TTC549 (cell line): ENCODE data around the gene DDR1.
"Not testable (repeated sequence)": the region's sequence is repeated elsewhere in the genome, so short reads cannot be mapped to it uniquely, and the experiment has no call there.

Experiments used
- FAIRE-seq: peaks from 2 replicates; lab custom pipeline; 2012; peaks lifted over from hg19 to GRCh38; lab: Jason Lieb, UNC

Gene DDR1

DNA sequence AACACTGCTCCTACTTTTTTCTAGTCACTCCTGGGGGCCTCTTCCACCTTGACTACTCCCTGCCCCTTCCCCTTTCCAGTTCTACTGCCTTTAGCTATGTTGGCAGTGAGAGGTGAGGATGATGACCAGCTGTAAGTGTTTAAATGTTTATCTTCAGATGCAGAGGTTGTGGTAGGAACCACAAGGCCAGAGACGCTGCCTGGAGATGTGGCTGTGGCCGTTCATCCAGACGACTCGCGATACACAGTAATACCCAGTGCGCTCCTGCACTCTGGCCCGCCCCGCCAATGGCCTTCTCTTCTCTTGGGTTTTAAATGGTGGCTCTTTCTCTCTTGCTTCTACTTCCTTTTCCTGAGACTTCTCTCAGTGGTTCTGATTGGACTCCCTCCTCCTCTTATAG is 34.4 kb downstream of the DDR1 start:
- FAIRE-seq: no peak

DNA sequence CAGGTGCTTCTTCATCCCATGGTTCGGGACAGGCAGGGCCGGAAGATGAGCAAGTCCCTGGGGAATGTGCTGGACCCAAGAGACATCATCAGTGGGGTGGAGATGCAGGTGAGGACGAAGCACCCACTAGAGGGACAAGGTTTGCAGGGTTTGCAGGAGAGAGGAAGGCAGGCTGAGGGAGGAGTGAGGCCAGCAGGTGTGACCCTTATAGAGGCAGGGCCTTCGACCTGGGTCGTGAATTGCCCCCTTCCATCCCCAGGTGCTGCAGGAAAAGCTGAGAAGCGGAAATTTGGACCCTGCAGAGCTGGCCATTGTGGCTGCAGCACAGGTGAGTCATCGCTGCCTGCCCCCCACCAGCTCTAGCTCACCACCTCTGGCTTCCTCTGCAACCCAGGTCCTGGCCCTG is 38.1 kb downstream of the DDR1 start:
- FAIRE-seq: no peak

DNA sequence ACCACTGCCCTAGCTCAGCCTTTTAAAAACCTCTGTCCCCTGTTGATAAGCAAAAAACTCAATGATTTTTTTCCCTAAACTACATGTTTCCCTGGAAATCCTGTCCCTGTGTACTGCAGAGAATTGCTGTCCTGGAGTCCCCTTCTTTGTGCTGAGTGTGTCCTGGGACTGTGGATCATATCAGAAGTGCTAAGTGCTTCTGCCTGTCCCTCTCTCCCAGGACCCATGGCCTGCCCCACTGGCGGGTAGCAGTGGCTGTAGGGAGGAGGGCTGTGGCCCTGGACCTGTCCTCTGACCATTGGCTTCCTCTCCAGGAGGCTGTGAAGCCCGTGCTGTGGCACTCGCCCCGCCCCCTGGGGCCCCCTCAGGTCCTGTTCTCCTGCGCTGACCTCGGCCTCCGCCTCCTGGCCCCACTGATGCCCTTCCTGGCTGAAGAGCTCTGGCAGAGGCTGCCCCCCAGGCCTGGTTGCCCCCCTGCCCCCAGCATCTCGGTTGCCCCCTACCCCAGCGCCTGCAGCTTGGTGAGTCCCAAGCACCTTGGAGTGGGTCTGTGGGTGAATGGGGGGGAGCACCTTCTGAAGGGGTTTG is 39.8 kb downstream of the DDR1 start:
- not testable (repeated sequence) for FAIRE-seq

DNA sequence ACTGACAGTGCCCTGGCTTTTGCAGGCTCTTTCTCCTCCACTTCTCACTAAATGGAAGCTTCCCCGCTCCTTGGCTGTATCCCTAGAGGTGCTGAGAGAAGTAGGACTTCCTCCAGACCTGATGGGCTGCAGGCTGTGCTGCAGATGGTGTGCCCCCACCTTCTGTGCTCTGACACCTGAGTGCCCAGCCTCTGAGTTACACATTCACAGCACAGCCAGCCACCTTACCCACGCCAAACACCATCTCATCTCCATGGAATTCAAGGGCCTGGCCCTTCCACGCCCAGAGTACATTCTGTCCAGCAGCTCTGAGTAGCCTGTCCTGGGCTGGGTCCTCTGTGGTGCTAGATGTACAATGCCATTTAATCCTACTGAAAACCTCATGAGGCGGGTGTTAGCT is 42.3 kb downstream of the DDR1 start:
- no peak for FAIRE-seq

DNA sequence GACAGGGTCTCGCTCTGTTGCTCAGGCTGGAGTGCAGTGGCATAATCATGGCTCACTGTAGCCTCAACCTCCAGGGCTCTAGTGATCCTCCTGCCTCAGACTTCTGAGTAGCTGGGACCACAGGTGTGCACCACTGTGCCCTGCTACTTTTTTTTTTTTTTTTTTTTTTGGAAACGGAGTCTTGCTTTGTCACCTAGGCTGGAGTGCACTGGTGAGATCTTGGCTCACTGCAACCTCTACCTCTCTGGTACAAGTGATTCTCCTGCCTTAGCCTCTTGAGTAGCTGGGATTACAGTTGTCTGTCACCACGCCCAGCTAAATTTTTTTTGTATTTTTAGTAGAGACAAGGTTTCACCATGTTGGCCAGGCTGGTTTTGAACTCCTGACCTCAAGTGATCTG is 42.8 kb downstream of the DDR1 start:
- FAIRE-seq: not testable (repeated sequence)

DNA sequence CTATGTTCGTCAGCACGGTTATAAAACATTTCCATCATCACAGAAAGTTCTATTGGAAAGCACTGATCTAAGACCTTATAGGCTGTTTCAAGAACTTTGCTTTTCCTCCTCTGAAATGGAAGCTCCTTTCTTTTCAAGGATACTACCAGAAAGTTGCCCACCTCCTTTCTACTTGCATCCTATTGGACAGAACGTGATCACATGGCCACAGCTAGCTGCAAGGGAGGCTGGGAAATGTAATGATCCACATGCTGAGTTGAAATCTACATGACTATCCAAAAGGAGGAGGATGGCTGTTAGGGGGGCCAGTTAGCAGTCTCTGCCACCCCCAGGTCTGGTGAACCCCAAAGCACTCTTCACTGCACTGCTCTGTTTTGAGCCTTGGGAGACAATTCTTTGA is 44.4 kb downstream of the DDR1 start:
- no peak for FAIRE-seq

DNA sequence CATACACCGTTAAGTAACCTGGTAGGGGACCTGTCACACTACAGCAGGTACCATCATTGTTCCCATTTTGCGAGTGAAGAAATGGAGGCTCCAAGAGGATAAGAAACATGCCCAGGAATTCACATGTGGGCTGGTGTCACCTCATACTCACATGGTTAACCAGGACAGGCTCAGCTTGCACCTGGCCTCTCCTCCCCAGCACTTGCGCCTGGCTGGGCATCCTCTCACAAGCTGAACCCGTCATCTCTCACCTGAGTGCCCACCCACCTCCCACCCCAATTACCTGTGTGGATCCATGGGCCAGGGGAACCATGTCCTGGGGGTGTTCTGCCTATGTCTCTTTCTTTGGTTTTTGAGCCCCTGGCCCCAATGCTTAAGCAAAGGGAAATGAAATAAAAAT is 46.2 kb downstream of the DDR1 start:
- no peak for FAIRE-seq

DNA sequence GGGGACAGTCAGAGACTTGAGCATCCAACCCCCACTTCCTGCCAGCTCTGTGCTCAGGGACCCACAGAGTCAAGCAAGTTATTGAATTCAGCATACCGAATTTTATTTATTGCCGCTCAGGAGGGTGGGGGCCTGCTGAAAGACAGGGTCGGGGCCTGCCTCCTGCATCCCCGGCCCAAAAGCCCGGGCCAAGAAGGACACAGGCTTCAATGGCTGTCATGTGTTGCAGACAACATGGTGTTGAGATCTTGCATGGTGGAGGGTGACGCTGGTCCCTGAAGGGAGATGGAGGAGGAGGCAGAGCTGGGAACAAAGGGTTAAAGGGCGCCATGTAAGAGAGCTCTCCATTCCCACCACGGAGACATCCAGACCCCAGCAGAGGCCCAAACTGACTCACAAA is 47.0 kb downstream of the DDR1 start:
- no peak for FAIRE-seq

DNA sequence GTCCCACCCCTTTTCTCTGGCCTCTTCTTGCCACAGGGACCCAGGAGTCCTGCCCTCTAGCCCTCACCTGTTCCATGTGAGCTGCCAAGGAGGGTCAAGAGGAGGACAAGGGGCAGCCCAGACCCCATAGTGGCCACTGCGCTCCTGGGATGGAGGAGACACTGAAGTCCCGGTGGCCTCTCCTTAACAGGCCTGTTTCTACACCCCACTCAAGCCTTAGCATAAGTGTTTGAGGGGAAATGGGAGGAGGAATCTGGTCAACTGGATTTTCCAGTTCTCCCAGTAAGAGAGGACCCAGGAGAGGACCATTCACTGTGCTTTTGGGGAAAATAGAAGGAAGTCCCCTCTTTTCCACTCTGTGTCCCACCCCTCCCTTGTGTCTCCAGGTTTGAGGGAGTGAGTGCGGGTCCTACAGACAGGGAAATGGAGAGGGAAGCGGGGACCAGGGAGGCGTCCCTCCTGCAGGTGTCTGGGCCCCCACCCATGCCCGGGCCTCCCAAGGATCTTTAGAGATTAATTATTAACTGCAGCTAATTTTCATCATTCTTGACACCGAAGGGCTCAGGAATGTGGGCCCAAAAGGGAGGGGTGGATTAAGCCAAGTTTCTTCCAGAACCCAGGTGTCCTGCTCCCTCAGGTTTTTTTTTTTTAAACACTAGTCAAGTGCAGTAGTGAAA is 47.8 kb downstream of the DDR1 start, which contains the start of gene SFTA2:
Gene SFTA2 (minus strand): TSS at position 202 of the 677 bp plus-strand sequence. CDS start 74 bp downstream, at position 128.
- no peak for FAIRE-seq

DNA sequence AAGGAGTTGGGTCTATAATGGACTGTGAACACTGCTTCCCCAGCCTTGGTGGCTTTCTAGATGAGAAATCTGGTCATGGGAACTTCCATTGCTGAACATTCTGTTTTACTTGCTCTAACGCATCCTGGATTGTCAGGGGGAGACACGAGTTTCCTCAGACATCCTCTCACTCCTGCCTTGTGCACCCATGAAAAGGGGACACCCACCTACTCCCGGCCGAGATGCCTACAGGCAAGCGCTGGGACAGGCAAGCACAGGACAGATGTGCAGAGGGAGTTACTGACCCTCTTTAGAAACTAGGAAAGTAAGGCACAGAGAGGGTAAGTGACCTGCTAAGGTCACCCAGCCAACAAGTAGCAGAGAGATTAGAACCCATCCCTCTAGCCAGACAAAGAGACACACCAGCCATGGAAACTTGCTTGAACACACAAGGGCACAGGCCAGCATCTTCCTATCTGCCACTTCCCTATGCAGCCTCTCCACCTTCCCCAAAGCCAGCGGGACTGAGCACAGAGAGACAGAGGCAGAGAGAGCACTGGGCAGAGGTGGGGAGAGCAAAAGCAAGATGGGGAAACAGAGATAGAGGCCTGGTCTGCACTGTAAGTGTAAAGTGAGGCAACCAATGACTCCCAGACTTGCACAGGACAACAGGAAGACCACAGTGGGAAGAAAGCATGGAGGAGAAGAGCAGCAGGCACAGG is 48.5 kb downstream of the DDR1 start:
- no peak for FAIRE-seq

DNA sequence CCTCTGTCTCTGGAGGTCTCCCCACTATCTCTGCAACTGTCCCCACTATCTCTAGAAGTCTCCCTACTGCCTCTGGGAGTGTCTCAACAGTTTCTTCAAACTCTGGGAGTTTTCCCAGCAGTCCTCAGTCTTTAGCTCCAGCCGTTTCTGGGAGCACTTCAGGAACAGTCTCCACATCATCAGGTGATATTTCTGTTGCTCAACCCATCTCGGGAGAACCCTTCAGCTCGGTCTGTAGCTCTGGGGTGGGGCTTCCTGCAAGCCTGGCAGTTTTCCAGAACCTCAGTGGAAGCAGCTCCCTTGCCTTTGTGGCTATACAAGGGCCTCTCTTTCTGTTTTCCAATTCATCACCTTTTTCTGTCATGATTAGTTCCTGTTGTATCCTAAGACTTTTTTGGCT is 50.7 kb downstream of the DDR1 start:
- no peak for FAIRE-seq

DNA sequence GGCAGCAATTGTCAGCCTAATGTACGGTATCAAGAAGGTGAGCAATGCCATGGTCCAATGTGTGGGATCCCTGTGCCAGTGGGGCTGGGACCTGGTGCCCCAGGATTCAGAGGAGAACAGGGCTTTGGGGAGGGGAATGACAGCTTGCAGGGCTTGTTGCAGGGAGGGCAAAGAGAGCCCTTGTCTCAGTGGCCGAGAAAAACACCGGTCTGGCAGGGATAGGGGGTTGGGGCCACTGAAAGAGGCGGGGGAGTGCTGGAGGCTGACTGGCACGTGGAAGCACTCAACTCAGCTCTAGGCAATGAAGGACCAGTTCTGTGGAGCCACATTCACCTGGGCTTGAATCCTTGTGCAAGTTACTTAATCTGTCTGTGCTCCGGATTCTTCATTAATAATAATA is 52.9 kb downstream of the DDR1 start:
- no peak for FAIRE-seq

DNA sequence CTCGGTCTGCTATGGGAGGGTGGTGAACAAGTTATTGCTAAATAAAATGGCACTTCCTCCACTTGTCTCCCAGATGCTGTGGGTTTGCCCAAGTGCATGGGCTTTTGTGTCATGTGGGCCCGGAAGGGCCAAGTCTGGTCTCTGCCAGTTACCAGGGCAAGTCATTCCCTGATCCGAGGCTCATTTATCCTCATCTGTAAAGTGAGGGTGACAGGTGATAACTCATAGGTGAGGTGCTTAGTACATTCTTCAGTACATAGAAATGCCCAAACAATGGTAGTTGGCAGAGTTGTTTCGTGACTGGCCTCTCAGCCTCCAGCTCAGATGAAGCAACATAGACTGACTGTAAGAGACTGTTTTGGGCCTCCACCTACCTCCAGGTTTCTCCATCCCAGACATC is 54.4 kb downstream of the DDR1 start:
- no peak for FAIRE-seq

DNA sequence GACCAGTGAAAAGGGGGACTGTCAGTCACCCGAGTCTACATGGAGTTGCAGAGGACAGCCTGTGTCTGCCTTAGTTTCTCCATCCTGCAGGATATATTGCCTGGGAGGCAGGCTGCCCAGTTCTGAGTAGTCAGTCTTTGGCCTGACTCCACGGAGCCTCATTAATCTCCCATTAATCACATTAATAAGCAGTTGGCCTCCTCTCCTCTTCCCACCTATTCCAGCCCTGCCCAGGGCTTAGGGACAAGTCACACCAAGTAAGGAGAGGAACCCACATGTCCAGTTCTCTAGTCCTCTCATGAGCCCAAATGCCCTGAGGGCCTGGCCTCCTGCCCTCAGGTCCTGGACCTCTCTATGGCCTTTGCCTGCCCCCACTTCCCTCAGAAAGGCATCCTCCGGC is 55.2 kb downstream of the DDR1 start:
- FAIRE-seq: no peak

DNA sequence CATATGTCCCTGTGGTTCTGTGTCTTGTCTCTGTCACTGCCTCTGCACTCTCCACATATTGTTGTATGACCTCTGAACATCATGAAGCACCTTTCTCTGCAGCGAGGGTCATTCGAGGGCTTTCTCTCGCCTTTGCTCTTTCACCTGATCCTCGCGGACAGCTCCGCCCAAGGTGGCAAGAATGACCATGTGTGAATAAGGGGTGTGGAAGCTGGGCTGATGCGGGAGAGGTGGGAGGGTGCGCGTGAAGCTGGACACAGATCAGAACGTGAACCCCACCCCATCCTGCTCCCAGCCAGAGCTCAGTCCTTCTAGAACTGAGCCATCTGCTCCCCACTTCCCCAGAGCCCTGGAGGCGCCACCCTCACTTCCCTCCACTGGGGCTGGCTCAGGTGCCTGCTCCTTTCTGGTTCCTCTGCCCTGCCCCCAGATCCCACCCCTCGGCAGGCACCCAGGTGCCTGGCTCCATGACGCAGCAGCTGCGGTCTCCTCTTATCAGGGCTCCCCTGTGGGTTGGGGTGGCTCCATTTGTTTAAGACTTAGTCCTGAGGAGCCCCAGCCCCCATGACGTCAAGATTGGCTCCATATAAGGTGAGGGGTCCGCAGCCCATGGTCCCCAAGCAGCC is 56.2 kb downstream of the DDR1 start, which contains the start of gene MUCL3:
Gene MUCL3 (plus strand): TSS at position 613 of the 626 bp plus-strand sequence. CDS start 27 bp downstream, outside the sequence.
- no peak for FAIRE-seq

DNA sequence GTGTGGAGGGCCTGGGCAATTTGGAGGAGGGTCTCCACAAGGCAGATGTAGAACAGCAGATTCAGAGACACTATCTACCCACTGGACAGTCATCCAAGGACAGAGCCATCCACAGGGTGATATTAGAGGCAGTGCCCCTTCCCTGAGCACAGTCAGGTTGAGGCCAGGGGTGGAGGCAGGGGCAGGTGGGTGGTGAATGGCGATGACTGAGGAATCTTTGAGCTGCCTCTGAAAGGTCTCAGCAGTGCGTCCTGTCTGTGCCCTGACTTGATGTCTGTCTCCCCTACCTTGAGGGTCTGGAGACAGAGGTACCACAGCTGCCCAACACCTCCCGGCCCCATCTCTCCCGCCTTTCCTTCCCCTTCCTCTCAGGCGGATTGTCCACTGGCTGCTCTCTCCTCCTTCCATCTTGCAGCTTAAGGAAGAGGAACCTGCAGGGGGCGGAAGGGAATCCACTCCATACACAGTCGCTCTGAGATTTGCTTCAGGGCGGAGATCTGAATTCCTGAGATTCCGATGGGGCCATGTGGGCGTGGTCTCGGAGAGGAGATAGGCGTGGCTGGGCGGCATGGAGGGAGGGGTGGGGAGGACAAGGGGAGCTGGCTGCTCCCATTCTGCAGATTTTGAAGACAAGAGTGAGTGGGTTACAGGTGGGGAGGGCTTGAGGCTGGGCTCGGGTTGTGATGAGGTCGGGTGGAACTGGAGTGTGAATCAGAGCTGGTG is 58.2 kb downstream of the DDR1 start:
- FAIRE-seq: no peak

DNA sequence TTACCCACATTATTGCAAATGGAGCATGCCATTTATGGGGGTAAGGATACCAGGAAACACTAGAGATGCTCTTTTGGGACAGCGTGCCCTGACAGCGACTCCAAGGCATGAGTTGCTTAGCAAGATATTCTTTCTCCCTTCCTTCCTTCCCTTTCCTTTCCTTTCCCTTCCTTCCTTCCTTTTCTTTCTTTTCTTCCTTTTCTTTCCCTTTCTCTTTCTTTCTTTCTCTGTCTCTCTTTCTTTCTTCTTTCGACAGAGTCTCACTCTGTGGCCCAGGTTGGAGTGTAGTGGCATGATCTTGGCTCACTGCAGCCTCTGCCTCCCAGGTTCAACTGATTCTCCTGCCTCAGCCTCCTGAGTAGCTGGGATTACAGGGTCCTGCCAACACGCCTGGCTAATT is 59.7 kb downstream of the DDR1 start:
- FAIRE-seq: no peak

DNA sequence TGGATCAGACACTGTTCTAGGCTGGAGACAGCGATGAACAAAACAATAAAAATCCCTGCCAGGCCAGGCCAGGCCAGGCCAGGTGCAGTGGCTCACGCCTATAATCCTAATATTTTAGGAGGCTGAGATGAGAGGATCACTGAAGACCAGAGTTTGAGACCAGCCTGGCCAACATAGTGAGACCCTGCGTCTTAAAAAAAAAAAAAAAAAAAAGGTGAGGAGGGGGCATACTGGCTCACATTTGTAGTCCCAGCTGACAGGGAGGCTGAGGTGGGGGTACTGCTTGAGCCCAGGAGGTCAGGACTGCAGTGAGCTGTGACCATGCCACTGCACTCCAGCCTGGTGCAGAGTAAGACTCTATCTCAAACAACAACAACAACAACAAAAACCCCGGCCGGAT is 61.0 kb downstream of the DDR1 start:
- no peak for FAIRE-seq

DNA sequence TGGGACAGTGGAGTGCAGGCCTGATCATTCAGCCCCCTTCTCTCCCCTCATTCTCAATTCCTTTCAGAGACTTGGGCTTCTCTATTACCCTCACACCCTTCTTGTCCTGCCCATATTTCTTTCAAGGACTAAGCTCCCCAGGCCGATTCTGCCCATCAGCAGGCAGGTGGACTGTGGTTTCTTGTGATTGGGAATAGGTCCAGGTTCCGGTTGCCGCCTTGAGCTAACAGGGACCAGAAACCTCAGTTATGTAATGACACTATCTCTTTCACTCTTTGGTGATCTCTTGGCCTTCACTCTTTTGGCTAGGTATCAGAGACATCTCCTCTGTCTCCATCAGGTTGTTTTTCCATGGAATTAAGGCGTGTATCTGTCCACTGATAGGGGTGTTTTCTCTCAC is 62.9 kb downstream of the DDR1 start:
- FAIRE-seq: no peak

DNA sequence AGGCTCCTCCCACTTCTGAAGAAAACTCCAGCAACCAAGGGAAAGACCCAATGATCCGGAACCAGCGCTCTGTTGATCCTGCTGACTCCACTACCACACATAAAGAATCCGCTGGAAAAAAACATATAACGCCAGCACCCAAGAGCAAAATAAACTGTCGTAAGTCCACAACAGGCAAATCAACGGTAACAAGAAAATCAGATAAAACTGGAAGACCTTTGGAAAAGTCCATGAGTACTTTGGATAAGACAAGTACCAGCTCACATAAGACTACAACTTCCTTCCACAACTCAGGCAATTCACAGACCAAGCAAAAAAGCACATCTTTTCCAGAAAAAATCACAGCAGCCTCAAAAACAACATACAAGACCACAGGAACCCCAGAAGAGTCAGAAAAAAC is 64.5 kb downstream of the DDR1 start:
- FAIRE-seq: no peak
